ENCODE data around the gene IRAG1. TPM values are rescaled to one million over a fixed set of nuclear protein-coding genes. Genes with fewer than 3 reads are reported as not detected.
A peak's percentile ranks its signal among the peaks of the same experiment; 100 is the strongest.

The IRAG1 gene
- total and polyA plus RNA-seq, 2 of the 13 experiments (the other 11 are each of a cell fraction or from before 2014, with no cell fraction given): 0.13 to 0.20 TPM

DNA sequence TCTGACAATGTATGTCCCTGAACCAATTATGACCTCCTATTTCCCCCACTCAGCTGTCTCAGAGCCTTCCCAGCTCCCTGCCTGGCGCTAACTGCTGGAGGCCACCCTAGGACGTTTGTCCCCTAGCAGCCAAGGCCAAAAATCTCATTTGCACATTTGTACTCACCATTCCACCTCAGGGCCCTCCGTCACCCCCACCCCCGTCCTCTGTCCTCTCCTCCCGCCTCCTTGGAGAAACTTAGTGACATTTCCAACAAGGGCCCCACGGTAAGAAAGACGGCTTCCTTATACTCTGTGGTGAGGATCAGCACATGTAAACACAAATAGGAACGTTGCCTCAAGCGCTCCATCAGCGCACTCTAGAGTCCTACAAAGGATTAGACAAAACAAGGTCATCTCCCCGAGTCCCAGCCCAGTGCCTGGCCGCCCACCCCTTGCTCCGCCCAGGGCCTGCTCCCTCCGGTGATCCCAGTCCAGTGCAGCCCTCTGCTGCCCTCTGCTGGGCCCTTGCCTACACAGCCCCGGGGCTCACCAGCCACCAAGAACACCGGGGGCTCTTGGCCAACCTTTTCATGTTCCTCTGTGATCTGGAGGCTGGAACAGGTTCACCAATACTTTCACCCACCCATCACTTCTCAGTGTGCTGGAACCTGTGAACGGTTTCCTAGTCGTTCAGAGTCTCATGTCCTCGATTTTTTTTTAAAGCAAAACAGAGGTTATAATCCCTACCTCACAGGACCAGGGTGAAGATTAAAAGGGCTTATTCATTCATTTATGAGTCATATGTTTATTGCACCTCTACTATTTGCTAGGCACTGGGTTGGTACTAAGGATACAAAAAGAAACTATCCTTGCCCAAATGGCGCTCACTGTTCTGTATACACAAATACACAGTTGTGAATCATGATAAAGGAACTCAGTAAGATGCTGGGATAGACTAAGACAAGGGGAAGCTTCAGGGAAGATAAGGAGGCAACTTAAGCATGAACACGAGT is 42.2 kb upstream of the IRAG1 start (continued):
- TF ChIP-seq NONO (IDR thresholded peaks at IDR 0.05) (no peak), NONO (CRISPR knock-in tag; conservative IDR thresholded peaks at IDR 0.05) (no peak), ZNF234 (CRISPR knock-in tag; conservative IDR thresholded peaks at IDR 0.05) (no peak), ZNF256 (CRISPR knock-in tag; conservative IDR thresholded peaks at IDR 0.05) (no peak), THYN1 (CRISPR knock-in tag; IDR thresholded peaks at IDR 0.05; ENCODE audit: borderline replicate concordance, low read depth) (no peak), MEIS2 (CRISPR knock-in tag; IDR thresholded peaks at IDR 0.05) (0 out of 2 replicates have a peak, but pooled peaks have one; percentile 34), ZNF558 (CRISPR knock-in tag; IDR thresholded peaks at IDR 0.05; ENCODE audit: borderline replicate concordance) (no peak), TOPORS (CRISPR knock-in tag; IDR thresholded peaks at IDR 0.05) (no peak), RFX3 (CRISPR knock-in tag; IDR thresholded peaks at IDR 0.05) (no peak), ZNF556 (CRISPR knock-in tag; IDR thresholded peaks at IDR 0.05; ENCODE audit: borderline replicate concordance) (no peak), ZNF367 (CRISPR knock-in tag; IDR thresholded peaks at IDR 0.05; ENCODE audit: borderline replicate concordance) (no peak), ZNF20 (CRISPR knock-in tag; IDR thresholded peaks at IDR 0.05) (no peak), ZNF101 (CRISPR knock-in tag; IDR thresholded peaks at IDR 0.05; ENCODE audit: borderline replicate concordance, low read depth) (no peak), NFIB (CRISPR knock-in tag; IDR thresholded peaks at IDR 0.05; ENCODE audit: borderline replicate concordance) (no peak), SRF (IDR thresholded peaks at IDR 0.05; ENCODE audit: low read depth, low read length) (no peak), ZNF547 (CRISPR knock-in tag; IDR thresholded peaks at IDR 0.05) (peak; percentile 56; the same call in 1 of the 2 replicates), CEBPB (IDR thresholded peaks at IDR 0.05; ENCODE audit: borderline replicate concordance, low read depth, low read length) (no peak), TEAD3 (CRISPR knock-in tag; optimal IDR thresholded peaks at IDR 0.05; ENCODE audit: borderline replicate concordance) (peak; percentile 51), CBX2 (IDR thresholded peaks at IDR 0.05; ENCODE audit: low read depth, low read length) (no peak), CBX2 (CRISPR knock-in tag; IDR thresholded peaks at IDR 0.05; ENCODE audit: low read depth) (no peak), ZNF782 (CRISPR knock-in tag; IDR thresholded peaks at IDR 0.05; ENCODE audit: borderline replicate concordance) (no peak), ZSCAN22 (CRISPR knock-in tag; IDR thresholded peaks at IDR 0.05) (no peak), SIX4 (CRISPR knock-in tag; IDR thresholded peaks at IDR 0.05) (no peak)
- TF ChIP-seq, protein P1, sequence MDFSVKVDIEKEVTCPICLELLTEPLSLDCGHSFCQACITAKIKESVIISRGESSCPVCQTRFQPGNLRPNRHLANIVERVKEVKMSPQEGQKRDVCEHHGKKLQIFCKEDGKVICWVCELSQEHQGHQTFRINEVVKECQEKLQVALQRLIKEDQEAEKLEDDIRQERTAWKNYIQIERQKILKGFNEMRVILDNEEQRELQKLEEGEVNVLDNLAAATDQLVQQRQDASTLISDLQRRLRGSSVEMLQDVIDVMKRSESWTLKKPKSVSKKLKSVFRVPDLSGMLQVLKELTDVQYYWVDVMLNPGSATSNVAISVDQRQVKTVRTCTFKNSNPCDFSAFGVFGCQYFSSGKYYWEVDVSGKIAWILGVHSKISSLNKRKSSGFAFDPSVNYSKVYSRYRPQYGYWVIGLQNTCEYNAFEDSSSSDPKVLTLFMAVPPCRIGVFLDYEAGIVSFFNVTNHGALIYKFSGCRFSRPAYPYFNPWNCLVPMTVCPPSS (IDR thresholded peaks at IDR 0.05): no peak
- TF ChIP-seq, protein P2, sequence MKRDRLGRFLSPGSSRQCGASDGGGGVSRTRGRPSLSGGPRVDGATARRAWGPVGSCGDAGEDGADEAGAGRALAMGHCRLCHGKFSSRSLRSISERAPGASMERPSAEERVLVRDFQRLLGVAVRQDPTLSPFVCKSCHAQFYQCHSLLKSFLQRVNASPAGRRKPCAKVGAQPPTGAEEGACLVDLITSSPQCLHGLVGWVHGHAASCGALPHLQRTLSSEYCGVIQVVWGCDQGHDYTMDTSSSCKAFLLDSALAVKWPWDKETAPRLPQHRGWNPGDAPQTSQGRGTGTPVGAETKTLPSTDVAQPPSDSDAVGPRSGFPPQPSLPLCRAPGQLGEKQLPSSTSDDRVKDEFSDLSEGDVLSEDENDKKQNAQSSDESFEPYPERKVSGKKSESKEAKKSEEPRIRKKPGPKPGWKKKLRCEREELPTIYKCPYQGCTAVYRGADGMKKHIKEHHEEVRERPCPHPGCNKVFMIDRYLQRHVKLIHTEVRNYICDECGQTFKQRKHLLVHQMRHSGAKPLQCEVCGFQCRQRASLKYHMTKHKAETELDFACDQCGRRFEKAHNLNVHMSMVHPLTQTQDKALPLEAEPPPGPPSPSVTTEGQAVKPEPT (CRISPR knock-in tag; IDR thresholded peaks at IDR 0.05; ENCODE audit: low read depth): no peak
